ENCODE data around the gene AKAP12. TPM values are rescaled to one million over a fixed set of nuclear protein-coding genes. Genes with fewer than 3 reads are reported as not detected.
"Not testable (repeated sequence)": the region's sequence is repeated elsewhere in the genome, so short reads cannot be mapped to it uniquely, and the experiment has no call there.

AKAP12 gene
- total RNA-seq, 1 donor from 2014 or later = 53.9 TPM

- no peaks in the 10 kb centered on the region for H3K9me3 ChIP-seq
- no peak overlapping the region for H3K27ac ChIP-seq
- intact Hi-C loops (cut with DNase I) = no loop called here
- H3K4me1 ChIP-seq = no peaks in the 10 kb centered on the region
- no peak overlapping the region for H3K4me3 ChIP-seq
- DNase-seq (ENCODE audit: low spot score in 2 of 2) = no peak
- H3K36me3 ChIP-seq = peaks cover 0 to 14% of the 10 kb centered on the region in 2 donors
- no peaks in the 10 kb centered on the region for H3K27me3 ChIP-seq
- TF ChIP-seq CTCF (IDR thresholded peaks at IDR 0.05) = no peak
Measured at GRCh38 chr6:151350442-151351145, 110.8 kb downstream of the AKAP12 start.

- no peak for TF ChIP-seq CTCF (IDR thresholded peaks at IDR 0.05)
- H3K27ac ChIP-seq = no peak overlapping the region
- H3K36me3 ChIP-seq = peaks cover 0 to 17% of the 10 kb centered on the region in 2 donors
- no peaks in the 10 kb centered on the region for H3K9me3 ChIP-seq
- intact Hi-C loops (cut with DNase I) = no loop called here
- H3K27me3 ChIP-seq = no peaks in the 10 kb centered on the region
- H3K4me3 ChIP-seq = no peak overlapping the region
- H3K4me1 ChIP-seq = no peaks in the 10 kb centered on the region
- no peak for DNase-seq (ENCODE audit: low spot score in 2 of 2)
Measured at GRCh38 chr6:151351146-151351700, 111.5 kb downstream of the AKAP12 start.

- intact Hi-C loops (cut with DNase I) = no loop called here
- Histone ChIP-seq H3K9me3 (no peaks in the 10 kb centered on the region), H3K27ac (no peak overlapping the region), H3K27me3 (no peaks in the 10 kb centered on the region), H3K4me1 (no peaks in the 10 kb centered on the region), H3K36me3 (peaks cover 0 to 20% of the 10 kb centered on the region in 2 donors), H3K4me3 (no peak overlapping the region)
- no peak for DNase-seq (ENCODE audit: low spot score in 2 of 2)
- no peak for TF ChIP-seq CTCF (IDR thresholded peaks at IDR 0.05)
Measured at GRCh38 chr6:151351731-151352130, 112.0 kb downstream of the AKAP12 start.

- DNase-seq (ENCODE audit: low spot score in 2 of 2) = no peak
- H3K27me3 ChIP-seq = no peaks in the 10 kb centered on the region
- H3K4me1 ChIP-seq = no peaks in the 10 kb centered on the region
- intact Hi-C loops (cut with DNase I) = no loop called here
- TF ChIP-seq CTCF (IDR thresholded peaks at IDR 0.05) = no peak
- H3K4me3 ChIP-seq = no peak overlapping the region
- no peaks in the 10 kb centered on the region for H3K9me3 ChIP-seq
- no peak overlapping the region for H3K27ac ChIP-seq
- peaks cover 0 to 20% of the 10 kb centered on the region in 2 donors for H3K36me3 ChIP-seq
Measured at GRCh38 chr6:151352410-151353396, 112.9 kb downstream of the AKAP12 start.

- H3K9me3 ChIP-seq = no peaks in the 10 kb centered on the region
- H3K4me3 ChIP-seq = no peak overlapping the region
- intact Hi-C loops (cut with DNase I) = no loop called here
- H3K4me1 ChIP-seq = no peaks in the 10 kb centered on the region
- no peaks in the 10 kb centered on the region for H3K27me3 ChIP-seq
- DNase-seq (ENCODE audit: low spot score in 2 of 2) = no peak
- no peak overlapping the region for H3K27ac ChIP-seq
- TF ChIP-seq CTCF (IDR thresholded peaks at IDR 0.05) = no peak
- peaks cover 0 to 20% of the 10 kb centered on the region in 2 donors for H3K36me3 ChIP-seq
Measured at GRCh38 chr6:151353795-151354194, 114.0 kb downstream of the AKAP12 start.

- H3K9me3 ChIP-seq; H3K4me3 ChIP-seq; DNase-seq (ENCODE audit: low spot score in 2 of 2); H3K27ac ChIP-seq; H3K4me1 ChIP-seq; intact Hi-C loops (cut with DNase I); H3K27me3 ChIP-seq: not testable (repeated sequence)
- peaks cover 7 to 18% of the 10 kb centered on the region in 2 donors for H3K36me3 ChIP-seq
Measured at GRCh38 chr6:151356983-151357382, 117.2 kb downstream of the AKAP12 start.
